Mesodermal cell (in vitro differentiated cells): ENCODE results near the gene DUS2.
A peak's percentile ranks its signal among the peaks of the same experiment; 100 is the strongest.
"Not testable (repeated sequence)": the region's sequence is repeated elsewhere in the genome, so short reads cannot be mapped to it uniquely, and the experiment has no call there.

ENCODE experiments used
- H3K27ac ChIP-seq: 2 replicates; pipeline ENCODE4 v1.7.0; 2013; ENCODE audit warnings: mild to moderate bottlenecking, low read depth, low read length, moderate library complexity; ENCODE audit not compliant: severe bottlenecking
- H3K36me3 ChIP-seq: 2 replicates; pipeline ENCODE4 v1.7.1; 2013; ENCODE audit warnings: mild to moderate bottlenecking, low read length, moderate library complexity; ENCODE audit not compliant: control insufficient read depth, insufficient read depth
- H3K4me1 ChIP-seq: one replicate; pipeline ENCODE4 v1.7.1; 2013; ENCODE audit warnings: mild to moderate bottlenecking, low read length; ENCODE audit not compliant: insufficient read depth, control insufficient read depth, poor library complexity, severe bottlenecking
- H3K4me3 ChIP-seq: 2 replicates; pipeline ENCODE4 v1.7.0; 2013; ENCODE audit warnings: low read length, control low read depth, mild to moderate bottlenecking; ENCODE audit not compliant: insufficient read depth, poor library complexity, severe bottlenecking; ENCODE audit errors: extremely low read depth
- H3K9me3 ChIP-seq: 2 replicates; pipeline ENCODE4 v1.7.1; 2013; ENCODE audit warnings: mild to moderate bottlenecking, low read length, moderate library complexity; ENCODE audit not compliant: control insufficient read depth
- WGBS, 2 experiments: methylation state at CpG; one replicate each; pipeline ENCODE4 v1.1.5; 2013; ENCODE audit warnings: missing lambda C conversion rate in 2 of 2; ENCODE audit not compliant: insufficient coverage in 2 of 2; 5-methylcytosine and 5-hydroxymethylcytosine counted together

Gene DUS2

GRCh38 chr16:67999985-68000384 lies 23.1 kb upstream of the DUS2 start:
- WGBS, 2 experiments = 96 to 100% methylated on average over 2 of the region's 2 CpGs
- H3K27ac ChIP-seq = no peak overlapping the region
- H3K4me3 ChIP-seq = no peak overlapping the region
- no peaks in the 10 kb centered on the region for H3K36me3 ChIP-seq
- H3K4me1 ChIP-seq = peaks cover 8% of the 10 kb centered on the region
- H3K9me3 ChIP-seq = no peaks in the 10 kb centered on the region

- H3K27ac ChIP-seq = no peak overlapping the region
- no peaks in the 10 kb centered on the region for H3K9me3 ChIP-seq
- WGBS, 2 experiments = 94 to 100% methylated on average over 1 to 2 of the region's 3 CpGs
- H3K4me1 ChIP-seq = peaks cover 8% of the 10 kb centered on the region
- H3K36me3 ChIP-seq = no peaks in the 10 kb centered on the region
- H3K4me3 ChIP-seq = no peak overlapping the region
Observed at GRCh38 chr16:68000450-68000849, 22.6 kb upstream of the DUS2 start.

GRCh38 chr16:68003031-68003430 lies 20.1 kb upstream of the DUS2 start:
- Histone ChIP-seq H3K27ac (no peak overlapping the region), H3K4me1 (peaks cover 8% of the 10 kb centered on the region), H3K36me3 (no peaks in the 10 kb centered on the region), H3K4me3 (no peak overlapping the region), H3K9me3 (no peaks in the 10 kb centered on the region)
- WGBS, 2 experiments = 80 to 92% methylated on average over 1 to 3 of the region's 4 CpGs

GRCh38 chr16:68005211-68005610 lies 17.9 kb upstream of the DUS2 start:
- Histone ChIP-seq H3K9me3 (no peaks in the 10 kb centered on the region), H3K27ac (no peak overlapping the region), H3K4me1 (peaks cover 6% of the 10 kb centered on the region), H3K36me3 (no peaks in the 10 kb centered on the region), H3K4me3 (no peak overlapping the region)
- 86 to 92% methylated on average over 3 to 9 of the region's 9 CpGs for WGBS, 2 experiments

GRCh38 chr16:68005786-68006286 lies 17.2 kb upstream of the DUS2 start:
- Histone ChIP-seq H3K4me1 (peaks cover under 1% of the 10 kb centered on the region), H3K27ac (no peak overlapping the region), H3K9me3 (no peaks in the 10 kb centered on the region), H3K36me3 (no peaks in the 10 kb centered on the region), H3K4me3 (no peak overlapping the region)
- 62 to 83% methylated on average over 3 to 5 of the region's 6 CpGs for WGBS, 2 experiments

GRCh38 chr16:68009157-68009735 lies 13.8 kb upstream of the DUS2 start:
- 70 to 72% methylated on average over 7 to 8 of the region's 9 CpGs for WGBS, 2 experiments
- no peaks in the 10 kb centered on the region for H3K9me3 ChIP-seq
- no peak overlapping the region for H3K4me3 ChIP-seq
- no peaks in the 10 kb centered on the region for H3K36me3 ChIP-seq
- H3K4me1 ChIP-seq = no peaks in the 10 kb centered on the region
- H3K27ac ChIP-seq = no peak overlapping the region

- H3K36me3 ChIP-seq, H3K4me1 ChIP-seq, H3K9me3 ChIP-seq, H3K27ac ChIP-seq, H3K4me3 ChIP-seq: not testable (repeated sequence)
- WGBS, 2 experiments = 96% methylated on average over 3 of the region's 4 CpGs; no CpG with 5 or more reads in 1 of the 2 experiments
Observed at GRCh38 chr16:68009872-68010271, 13.2 kb upstream of the DUS2 start.

- H3K36me3 ChIP-seq = no peaks in the 10 kb centered on the region
- no peaks in the 10 kb centered on the region for H3K4me1 ChIP-seq
- H3K4me3 ChIP-seq = no peak overlapping the region
- WGBS, 2 experiments = 82% methylated on average over 1 of the region's 1 CpG; no CpG with 5 or more reads in 1 of the 2 experiments
- no peaks in the 10 kb centered on the region for H3K9me3 ChIP-seq
- H3K27ac ChIP-seq = no peak overlapping the region
Observed at GRCh38 chr16:68013440-68013839, 9.6 kb upstream of the DUS2 start.

GRCh38 chr16:68015681-68016080 lies 7.4 kb upstream of the DUS2 start, which contains the start of gene DPEP2NB:
Gene DPEP2NB (minus strand): TSS chr16:68015911. CDS start chr16:68015770, 141 bp downstream.
- WGBS, 2 experiments = 96 to 98% methylated on average over 4 to 5 of the region's 5 CpGs
- no peaks in the 10 kb centered on the region for H3K4me1 ChIP-seq

GRCh38 chr16:68019167-68019680 lies 3.9 kb upstream of the DUS2 start:
- Histone ChIP-seq H3K27ac (no peak overlapping the region), H3K9me3 (no peaks in the 10 kb centered on the region), H3K4me1 (peaks cover 11% of the 10 kb centered on the region), H3K4me3 (no peak overlapping the region), H3K36me3 (peaks cover 12% of the 10 kb centered on the region)
- WGBS, 2 experiments = 89 to 96% methylated on average over 3 to 4 of the region's 8 CpGs

More at GRCh38 chr16:68015681-68016080, 7.4 kb upstream of the DUS2 start, which contains the start of gene DPEP2NB:
- Histone ChIP-seq H3K9me3 (no peaks in the 10 kb centered on the region), H3K27ac (no peak within 1 kb of the TSS), H3K4me3 (no peak within 1 kb of the TSS), H3K36me3 (no peaks in the 10 kb centered on the region)

- Histone ChIP-seq H3K27ac (no peak overlapping the region), H3K36me3 (peaks cover 14% of the 10 kb centered on the region), H3K4me3 (peak overlapping the region; percentile 89), H3K4me1 (peaks cover 11% of the 10 kb centered on the region), H3K9me3 (no peaks in the 10 kb centered on the region)
- WGBS, 2 experiments = 99% methylated on average over 6 to 8 of the region's 10 CpGs
Observed at GRCh38 chr16:68021490-68021889, 1.6 kb upstream of the DUS2 start.
